SK-N-SH (cell line): Measurements from ENCODE around the gene DOK3. TPM values are rescaled to one million over a fixed set of nuclear protein-coding genes. Genes with fewer than 3 reads are reported as not detected.

Experiments
- CTCF ChIA-PET: fragments of 300-600, 350-600 bp; formaldehyde crosslinking; extraction: SDS; loops from one replicate; lab custom pipeline; 2021; lab: Yijun Ruan, JAX
- POLR2A ChIA-PET: fragments of 350-600 bp; sonication (Branson Sonifier 250); formaldehyde crosslinking; extraction: SDS; loops from one replicate; lab custom pipeline; 2020; ENCODE audit warnings: antibody characterized with exemption, inconsistent platforms; lab: Yijun Ruan, JAX
- DNase-seq: peaks from one replicate; pipeline ENCODE4 v3.0.0; 2012
- H2AFZ ChIP-seq: fragments of 200-600 bp; sonication (generic); 2 replicates; pipeline ENCODE4 v1.8.1; 2016; ENCODE audit warnings: antibody characterized with exemption, mild to moderate bottlenecking, low read depth
- H3F3A ChIP-seq: fragments of 200-600 bp; sonication (generic); replicated peaks from 2 replicates; pipeline ENCODE3; 2016; ENCODE audit warnings: antibody characterized with exemption, mild to moderate bottlenecking; ENCODE audit not compliant: insufficient read depth
- H3K27ac ChIP-seq, 2 experiments: fragments of 200-500 bp in 1 of 2; fragments of 200-600 bp in 1 of 2; sonication (Bioruptor generic) in 1 of 2; sonication (generic), shearing (Covaris generic) in 1 of 2; 2 replicates each; pipeline versions ENCODE4 v1.5.1 to v1.6.1; 2014 to 2016; ENCODE audit warnings: low read depth in 2 of 2, inconsistent platforms in 1 of 2, low read length in 1 of 2, mild to moderate bottlenecking in 1 of 2, mixed read lengths in 1 of 2
- H3K27me3 ChIP-seq: fragments of 200-600 bp; sonication (generic), shearing (Covaris generic); 2 replicates; pipeline ENCODE4 v1.6.1; 2016; ENCODE audit warnings: mixed run types; ENCODE audit not compliant: insufficient read depth
- H3K36me3 ChIP-seq, 2 experiments: fragments of 200-500 bp in 1 of 2; fragments of 200-600 bp in 1 of 2; sonication (Bioruptor generic) in 1 of 2; sonication (generic) in 1 of 2; replicated peaks in 1 of 2; 2 replicates each; pipeline versions ENCODE3 to v1.5.1; 2014 to 2016; ENCODE audit warnings: low read length in 1 of 2, mild to moderate bottlenecking in 1 of 2; ENCODE audit not compliant: insufficient read depth in 2 of 2, control insufficient read depth in 1 of 2
- H3K4me1 ChIP-seq, 2 experiments: fragments of 200-500 bp in 1 of 2; fragments of 200-600 bp in 1 of 2; sonication (Bioruptor generic) in 1 of 2; sonication (generic), shearing (Covaris generic) in 1 of 2; 2 replicates each; pipeline versions ENCODE4 v1.5.1 to v1.6.1; 2014 to 2016; ENCODE audit warnings: low read depth in 1 of 2, low read length in 1 of 2, mixed run types in 1 of 2; ENCODE audit not compliant: insufficient read depth in 2 of 2, control insufficient read depth in 1 of 2
- H3K4me2 ChIP-seq: fragments of 200-600 bp; sonication (generic), shearing (Covaris generic); 2 replicates; pipeline ENCODE4 v1.6.1; 2017; ENCODE audit warnings: mixed run types
- H3K4me3 ChIP-seq, 2 experiments: fragments of 200-500 bp in 1 of 2; fragments of 200-600 bp in 1 of 2; sonication (Bioruptor generic) in 1 of 2; sonication (generic), shearing (Covaris generic) in 1 of 2; 2 replicates each; pipeline versions ENCODE4 v1.5.1 to v1.8.1; 2014 to 2016; ENCODE audit warnings: low read depth in 2 of 2, inconsistent platforms in 1 of 2, low read length in 1 of 2, mild to moderate bottlenecking in 1 of 2, mixed read lengths in 1 of 2, moderate library complexity in 1 of 2
- H3K79me2 ChIP-seq: fragments of 200-600 bp; sonication (generic); 2 replicates; pipeline ENCODE4 v1.8.1; 2017; ENCODE audit warnings: mild to moderate bottlenecking; ENCODE audit not compliant: insufficient read depth
- H3K9ac ChIP-seq: fragments of 200-600 bp; sonication (generic); 2 replicates; pipeline ENCODE4 v1.6.1; 2017; ENCODE audit warnings: mixed run types
- H3K9me2 ChIP-seq: fragments of 200-600 bp; sonication (generic); 2 replicates; pipeline ENCODE4 v1.6.1; 2017; ENCODE audit warnings: mixed run types
- H3K9me3 ChIP-seq: fragments of 200-600 bp; sonication (generic); 2 replicates; pipeline ENCODE4 v1.6.1; 2017; ENCODE audit warnings: mixed run types, mild to moderate bottlenecking, moderate library complexity
- H4K20me1 ChIP-seq: fragments of 200-600 bp; sonication (generic); 2 replicates; pipeline ENCODE4 v1.6.1; 2017; ENCODE audit warnings: mild to moderate bottlenecking, mixed run types; ENCODE audit not compliant: insufficient read depth
- CTCF ChIP-seq: fragments of 200-600 bp; sonication (generic); IDR thresholded peaks from 2 replicates; pipeline ENCODE4 v1.6.1; 2017; ENCODE audit warnings: antibody characterized with exemption, mild to moderate bottlenecking, moderate library complexity
- EZH2phosphoT487 ChIP-seq: fragments of 200-600 bp; sonication (generic); IDR thresholded peaks from 2 replicates; pipeline ENCODE4 v1.6.1; 2017; ENCODE audit warnings: low read depth, mixed run types, mild to moderate bottlenecking, antibody characterized with exemption, moderate library complexity, borderline replicate concordance
- FOSL2 ChIP-seq: IDR thresholded peaks from 2 replicates; pipeline ENCODE4 v1.4.0; 2012; ENCODE audit warnings: low read depth, mild to moderate bottlenecking, moderate library complexity, borderline replicate concordance
- FOXJ3 ChIP-seq: sonication (generic); formaldehyde crosslinking; IDR thresholded peaks from 2 replicates; pipeline ENCODE4 v1.5.1; 2020; ENCODE audit warnings: mild to moderate bottlenecking, missing genetic modification reagents
- FOXM1 ChIP-seq: IDR thresholded peaks from 2 replicates; pipeline ENCODE4 v1.4.0; 2012; ENCODE audit warnings: low read depth, mild to moderate bottlenecking
- GATA2 ChIP-seq: sonication (generic); formaldehyde crosslinking; IDR thresholded peaks from 2 replicates; pipeline ENCODE4 v1.5.0; 2020; ENCODE audit warnings: mild to moderate bottlenecking, missing genetic modification reagents
- JUND ChIP-seq: IDR thresholded peaks from 2 replicates; pipeline ENCODE4 v1.4.0; 2012
- MEF2A ChIP-seq: IDR thresholded peaks from 2 replicates; pipeline ENCODE4 v1.4.0; 2012; ENCODE audit warnings: low read depth, borderline replicate concordance
- MXI1 ChIP-seq: IDR thresholded peaks from 2 replicates; pipeline ENCODE4 v1.6.1; 2012; ENCODE audit warnings: mild to moderate bottlenecking, low read depth, low read length, improper control_type of control experiment
- NRF1 ChIP-seq: IDR thresholded peaks from 2 replicates; pipeline ENCODE4 v1.6.1; 2012; ENCODE audit warnings: low read depth, mild to moderate bottlenecking, low read length
- POLR2AphosphoS5 ChIP-seq: IDR thresholded peaks from 2 replicates; pipeline ENCODE4 v1.6.1; 2012; ENCODE audit warnings: low read depth, low read length
- TCF12 ChIP-seq: IDR thresholded peaks from 2 replicates; pipeline ENCODE4 v1.4.0; 2012
- TEAD4 ChIP-seq: IDR thresholded peaks from 2 replicates; pipeline ENCODE4 v1.4.0; 2012; ENCODE audit warnings: mild to moderate bottlenecking, borderline replicate concordance; ENCODE audit not compliant: insufficient read depth
- ZBTB33 ChIP-seq: IDR thresholded peaks from 2 replicates; pipeline ENCODE4 v1.4.0; 2012; ENCODE audit warnings: low read depth, borderline replicate concordance
- WGBS: methylation state at CpG from one replicate; pipeline ENCODE4 v1.1.6; 2017; ENCODE audit warnings: low lambda C conversion rate; 5-methylcytosine and 5-hydroxymethylcytosine counted together
- polyA plus RNA-seq, 3 experiments: library from polyadenylated mRNA; depleted of rRNA; stranded (reverse); fragments of >200 nt; gene quantifications; 2 replicates each; pipeline ENCODE4 v1.2.3, GENCODE V29; 2012

Gene DOK3
- polyA plus RNA-seq, 1 of the 3 experiments (the other 2 are of a cell fraction) = 2.2 TPM

- TF ChIP-seq POLR2AphosphoS5 (no peak; the same call in 1 of the 2 replicates), TEAD4 (no peak), CTCF (peak; percentile 57), GATA2 (CRISPR knock-in tag) (no peak), EZH2phosphoT487 (no peak), JUND (peak; percentile 71), FOXJ3 (CRISPR knock-in tag) (no peak), TCF12 (peak; percentile 50; the same call in 1 of the 2 replicates), FOSL2 (peak; percentile 85), MXI1 (0 out of 2 replicates have a peak, but pooled peaks have one; percentile 39), MEF2A (no peak), FOXM1 (no peak)
These were observed 15.1 kb downstream of the DOK3 start (continued) for GRCh38 chr5:177494346-177495195.

- H3K4me3 ChIP-seq = no peak overlapping the region; a peak in 1 of 4 replicates
- H3K79me2 ChIP-seq = peaks cover 71% of the 10 kb centered on the region
These were observed 15.8 kb downstream of the DOK3 start for GRCh38 chr5:177493795-177494345.

More at GRCh38 chr5:177493795-177494345, 15.8 kb downstream of the DOK3 start:
- Histone ChIP-seq H3K9me2 (no peaks in the 10 kb centered on the region), H3K27ac (peak overlapping the region; percentile 80 to 94), H4K20me1 (peaks cover 70% of the 10 kb centered on the region), H3K36me3 (peaks cover 31 to 43% of the 10 kb centered on the region in 2 experiments), H2AFZ (no peak overlapping the region), H3K9me3 (no peaks in the 10 kb centered on the region), H3K4me1 (peaks cover 33 to 49% of the 10 kb centered on the region in 2 experiments; a peak in 3 of 4 replicates), H3K27me3 (no peaks in the 10 kb centered on the region), H3K4me2 (peak overlapping the region; percentile 94), H3K9ac (peak overlapping the region; percentile 66; the same call in 1 of the 2 replicates), H3F3A (peaks cover 20% of the 10 kb centered on the region)
- CTCF ChIA-PET = interaction anchor here (1.1 to 15.9 kb wide), 6 partner anchors 16 to 103 kb away, joined by 4 to 228 read pairs (median 11); partner anchors contain the start of genes DBN1 and PRR7
- POLR2A ChIA-PET = interaction anchor here (1.1 to 6.7 kb wide), 3 partner anchors 16 to 23 kb away, joined by 3 to 43 read pairs (median 39); no protein-coding TSS in a partner anchor
- DNase-seq = no peak
- 0 out of 2 replicates have a peak, but pooled peaks have one; percentile 8 for TF ChIP-seq ZBTB33
- TF ChIP-seq NRF1 = no peak
- WGBS = 85% methylated on average over 5 of the region's 5 CpGs
